Stimulated activated CD4-positive, alpha-beta T cell treated with anti-CD3 and anti-CD28 coated beads, Interleukin-15, amount 100 ng/mL, for 24 hours (primary cell): Measurements from ENCODE around the gene CPED1.
"Not testable (repeated sequence)": the region's sequence is repeated elsewhere in the genome, so short reads cannot be mapped to it uniquely, and the experiment has no call there.

Experiments
- DNase-seq: peaks from one replicate; pipeline ENCODE4 v3.0.0-alpha.2; 2020

Gene CPED1

GRCh38 chr7:121196286-121196685 lies 207.8 kb downstream of the CPED1 start:
- no peak for DNase-seq

- no peak for DNase-seq
Measured at GRCh38 chr7:121197455-121197854, 208.9 kb downstream of the CPED1 start.

- DNase-seq: no peak
Measured at GRCh38 chr7:121198502-121198901, 210.0 kb downstream of the CPED1 start.

- no peak for DNase-seq
Measured at GRCh38 chr7:121202125-121202524, 213.6 kb downstream of the CPED1 start.

- DNase-seq: no peak
Measured at GRCh38 chr7:121202834-121203233, 214.3 kb downstream of the CPED1 start.

GRCh38 chr7:121204537-121204936 lies 216.0 kb downstream of the CPED1 start:
- no peak for DNase-seq

- DNase-seq: no peak
Measured at GRCh38 chr7:121205777-121206176, 217.3 kb downstream of the CPED1 start.

- no peak for DNase-seq
Measured at GRCh38 chr7:121211253-121211652, 222.7 kb downstream of the CPED1 start.

- DNase-seq: no peak
Measured at GRCh38 chr7:121212036-121212435, 223.5 kb downstream of the CPED1 start.

- DNase-seq: no peak
Measured at GRCh38 chr7:121214657-121215056, 226.1 kb downstream of the CPED1 start.

- DNase-seq: no peak
Measured at GRCh38 chr7:121219026-121219425, 230.5 kb downstream of the CPED1 start.

GRCh38 chr7:121221108-121221507 lies 232.6 kb downstream of the CPED1 start:
- DNase-seq: not testable (repeated sequence)

- no peak for DNase-seq
Measured at GRCh38 chr7:121228779-121229178, 240.3 kb downstream of the CPED1 start.

- DNase-seq: no peak
Measured at GRCh38 chr7:121235201-121235600, 246.7 kb downstream of the CPED1 start.

- no peak for DNase-seq
Measured at GRCh38 chr7:121237601-121238000, 249.1 kb downstream of the CPED1 start.

- no peak for DNase-seq
Measured at GRCh38 chr7:121244120-121244870, 255.8 kb downstream of the CPED1 start.

- not testable (repeated sequence) for DNase-seq
Measured at GRCh38 chr7:121251367-121251766, 262.9 kb downstream of the CPED1 start.

- DNase-seq: not testable (repeated sequence)
Measured at GRCh38 chr7:121252523-121253235, 264.2 kb downstream of the CPED1 start.

GRCh38 chr7:121259826-121260225 lies 271.3 kb downstream of the CPED1 start:
- DNase-seq: no peak

- no peak for DNase-seq
Measured at GRCh38 chr7:121261207-121261884, 272.8 kb downstream of the CPED1 start.

GRCh38 chr7:121262221-121262620 lies 273.7 kb downstream of the CPED1 start:
- DNase-seq: no peak

GRCh38 chr7:121262969-121263368 lies 274.5 kb downstream of the CPED1 start:
- no peak for DNase-seq

- no peak for DNase-seq
Measured at GRCh38 chr7:121266307-121266894, 277.9 kb downstream of the CPED1 start.
